ENCODE results near the gene TAMM41. TPM values are rescaled to one million over a fixed set of nuclear protein-coding genes. Genes with fewer than 3 reads are reported as not detected.

TAMM41 gene
- total RNA-seq, 1 donor from 2014 or later = 21.4 TPM

DNA sequence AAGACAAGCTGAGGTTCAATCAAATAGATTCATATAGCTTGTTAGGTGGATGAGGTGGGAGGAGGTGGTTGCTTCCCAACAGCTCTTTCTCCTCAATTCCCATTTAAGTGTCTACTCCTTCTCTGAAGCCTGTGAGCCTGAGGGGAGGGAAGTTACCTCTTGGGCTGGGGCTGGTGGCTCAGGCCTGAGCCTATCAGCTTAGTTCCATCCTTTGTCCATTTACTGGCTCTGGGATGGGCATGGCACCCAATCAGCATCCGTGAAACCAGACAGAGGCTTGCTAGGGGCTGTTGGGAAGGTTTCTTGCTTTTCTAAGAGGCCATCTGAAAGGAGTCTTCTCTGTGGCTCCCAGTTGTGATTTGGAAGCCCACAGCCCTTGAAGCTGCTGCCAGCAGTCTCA, 57.3 kb downstream of the TAMM41 start:
- Mint-ChIP-seq H3K27me3 (ENCODE audit: unreplicated experiment) (no peaks in the 10 kb centered on the region), H3K27ac (ENCODE audit: unreplicated experiment) (no peak overlapping the region), H3K9me3 (ENCODE audit: unreplicated experiment) (no peaks in the 10 kb centered on the region), H3K36me3 (ENCODE audit: low read depth, unreplicated experiment) (peaks cover 20% of the 10 kb centered on the region), H3K4me3 (ENCODE audit: unreplicated experiment) (no peak overlapping the region), H3K4me1 (ENCODE audit: unreplicated experiment) (peaks cover 6% of the 10 kb centered on the region)
- no peak for DNase-seq (ENCODE audit: low spot score)
- TF ChIP-seq, protein P1, sequence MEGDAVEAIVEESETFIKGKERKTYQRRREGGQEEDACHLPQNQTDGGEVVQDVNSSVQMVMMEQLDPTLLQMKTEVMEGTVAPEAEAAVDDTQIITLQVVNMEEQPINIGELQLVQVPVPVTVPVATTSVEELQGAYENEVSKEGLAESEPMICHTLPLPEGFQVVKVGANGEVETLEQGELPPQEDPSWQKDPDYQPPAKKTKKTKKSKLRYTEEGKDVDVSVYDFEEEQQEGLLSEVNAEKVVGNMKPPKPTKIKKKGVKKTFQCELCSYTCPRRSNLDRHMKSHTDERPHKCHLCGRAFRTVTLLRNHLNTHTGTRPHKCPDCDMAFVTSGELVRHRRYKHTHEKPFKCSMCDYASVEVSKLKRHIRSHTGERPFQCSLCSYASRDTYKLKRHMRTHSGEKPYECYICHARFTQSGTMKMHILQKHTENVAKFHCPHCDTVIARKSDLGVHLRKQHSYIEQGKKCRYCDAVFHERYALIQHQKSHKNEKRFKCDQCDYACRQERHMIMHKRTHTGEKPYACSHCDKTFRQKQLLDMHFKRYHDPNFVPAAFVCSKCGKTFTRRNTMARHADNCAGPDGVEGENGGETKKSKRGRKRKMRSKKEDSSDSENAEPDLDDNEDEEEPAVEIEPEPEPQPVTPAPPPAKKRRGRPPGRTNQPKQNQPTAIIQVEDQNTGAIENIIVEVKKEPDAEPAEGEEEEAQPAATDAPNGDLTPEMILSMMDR (IDR thresholded peaks at IDR 0.05; ENCODE audit: unreplicated experiment) = no peak

DNA sequence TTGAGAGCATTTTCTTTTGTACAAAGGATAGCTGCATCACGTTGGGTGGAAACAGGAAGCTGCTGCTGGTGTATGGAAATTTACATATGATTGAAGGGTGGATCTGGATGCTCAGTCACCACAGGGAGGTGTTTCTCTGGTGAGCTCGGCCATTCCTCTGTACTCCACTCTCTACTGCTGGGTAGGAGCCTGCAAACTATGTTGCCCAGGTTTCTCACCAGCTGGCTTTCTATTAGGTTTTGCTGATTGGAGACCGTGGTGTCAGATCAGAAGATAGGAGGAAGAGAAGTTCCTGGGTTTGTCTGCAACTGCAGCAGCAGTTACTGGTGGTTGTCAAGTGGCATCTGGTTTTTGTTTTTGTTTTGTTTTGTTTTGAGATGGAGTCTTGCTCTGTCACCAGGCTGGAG, 61.7 kb downstream of the TAMM41 start:
- TF ChIP-seq, protein P1 (IDR thresholded peaks at IDR 0.05; ENCODE audit: unreplicated experiment) = no peak
- Mint-ChIP-seq H3K27me3 (ENCODE audit: unreplicated experiment) (no peaks in the 10 kb centered on the region), H3K4me3 (ENCODE audit: unreplicated experiment) (peak overlapping the region; percentile 69)

DNA sequence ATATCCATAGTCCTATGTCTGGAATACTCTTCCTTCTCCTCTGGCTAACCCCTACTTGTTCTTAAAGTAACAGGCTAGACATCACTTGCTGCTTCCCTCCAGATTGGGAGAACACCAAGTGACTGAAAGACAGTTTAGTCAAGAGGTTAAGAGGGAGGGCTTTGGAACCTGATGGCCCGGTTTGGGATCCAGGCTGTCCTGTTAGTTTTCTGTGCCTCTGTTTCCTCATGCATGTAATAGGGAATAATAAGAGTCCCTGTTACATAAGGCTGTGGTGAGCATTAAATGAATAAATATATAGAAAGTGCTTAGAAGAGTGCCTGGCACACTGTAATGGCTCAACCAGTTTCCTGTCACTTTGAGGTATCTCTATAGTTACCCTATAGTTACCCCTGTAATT, 66.3 kb downstream of the TAMM41 start:
- no peak overlapping the region for H3K4me3 Mint-ChIP-seq (ENCODE audit: unreplicated experiment)
- DNase-seq (ENCODE audit: low spot score) = no peak
- TF ChIP-seq, protein P1 (IDR thresholded peaks at IDR 0.05; ENCODE audit: unreplicated experiment) = no peak
- peaks cover 14% of the 10 kb centered on the region for H3K36me3 Mint-ChIP-seq (ENCODE audit: low read depth, unreplicated experiment)
- H3K27me3 Mint-ChIP-seq (ENCODE audit: unreplicated experiment) = no peaks in the 10 kb centered on the region
- no peaks in the 10 kb centered on the region for H3K9me3 Mint-ChIP-seq (ENCODE audit: unreplicated experiment)
- H3K27ac Mint-ChIP-seq (ENCODE audit: unreplicated experiment) = no peak overlapping the region
- peaks cover 2% of the 10 kb centered on the region for H3K4me1 Mint-ChIP-seq (ENCODE audit: unreplicated experiment)

More for the DNA sequence above, 61.7 kb downstream of the TAMM41 start:
- H3K4me1 Mint-ChIP-seq (ENCODE audit: unreplicated experiment) = peaks cover 5% of the 10 kb centered on the region
- H3K27ac Mint-ChIP-seq (ENCODE audit: unreplicated experiment) = peak overlapping the region; percentile 67
- H3K36me3 Mint-ChIP-seq (ENCODE audit: low read depth, unreplicated experiment) = peaks cover 24% of the 10 kb centered on the region
- no peak for DNase-seq (ENCODE audit: low spot score)
- no peaks in the 10 kb centered on the region for H3K9me3 Mint-ChIP-seq (ENCODE audit: unreplicated experiment)

DNA sequence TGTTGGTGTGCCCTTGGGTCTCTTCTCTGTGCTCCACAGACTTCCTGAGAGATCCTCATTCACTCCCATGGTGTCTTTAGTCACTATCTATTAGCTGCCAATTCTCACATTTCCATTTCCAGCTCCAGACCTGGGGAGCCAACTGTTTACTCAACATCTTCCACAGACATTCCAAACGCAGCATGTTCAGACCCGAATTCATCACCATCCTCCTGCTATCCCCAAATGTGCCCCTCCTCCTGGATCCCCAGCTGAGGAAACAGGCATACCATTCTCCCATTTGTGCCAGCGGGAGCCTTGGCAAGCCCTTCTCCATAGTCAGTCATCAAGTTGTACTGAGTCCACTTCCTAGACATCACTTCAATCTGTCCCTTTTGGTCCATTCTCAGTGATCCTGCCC, 67.1 kb downstream of the TAMM41 start:
- DNase-seq (ENCODE audit: low spot score) = no peak
- no peaks in the 10 kb centered on the region for H3K27me3 Mint-ChIP-seq (ENCODE audit: unreplicated experiment)
- H3K27ac Mint-ChIP-seq (ENCODE audit: unreplicated experiment) = no peak overlapping the region
- H3K36me3 Mint-ChIP-seq (ENCODE audit: low read depth, unreplicated experiment) = peaks cover 11% of the 10 kb centered on the region
- H3K9me3 Mint-ChIP-seq (ENCODE audit: unreplicated experiment) = no peaks in the 10 kb centered on the region
- no peak overlapping the region for H3K4me3 Mint-ChIP-seq (ENCODE audit: unreplicated experiment)
- H3K4me1 Mint-ChIP-seq (ENCODE audit: unreplicated experiment) = no peaks in the 10 kb centered on the region
- TF ChIP-seq, protein P1 (IDR thresholded peaks at IDR 0.05; ENCODE audit: unreplicated experiment) = no peak

DNA sequence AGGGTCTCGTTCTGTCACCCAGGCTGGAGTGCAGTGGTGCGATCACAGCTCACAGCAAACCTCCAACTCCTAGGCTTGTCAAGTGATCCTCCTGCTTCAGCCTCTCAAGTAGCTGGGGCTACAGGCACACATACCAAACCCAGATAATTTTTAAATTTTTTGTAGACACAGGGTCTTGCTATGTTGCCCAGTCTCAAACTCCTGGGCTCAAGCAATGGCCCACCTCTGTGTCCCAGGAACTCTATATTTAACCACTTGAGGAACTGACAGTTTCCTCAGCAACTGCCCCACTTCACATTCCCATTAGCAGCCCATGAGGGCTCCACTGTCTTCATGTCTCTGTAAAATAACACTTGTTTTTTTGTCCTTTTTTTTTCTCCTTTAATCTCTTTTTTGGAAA, 68.4 kb downstream of the TAMM41 start:
- H3K27ac Mint-ChIP-seq (ENCODE audit: unreplicated experiment) = no peak overlapping the region
- no peaks in the 10 kb centered on the region for H3K4me1 Mint-ChIP-seq (ENCODE audit: unreplicated experiment)
- H3K9me3 Mint-ChIP-seq (ENCODE audit: unreplicated experiment) = no peaks in the 10 kb centered on the region
- DNase-seq (ENCODE audit: low spot score) = no peak
- H3K4me3 Mint-ChIP-seq (ENCODE audit: unreplicated experiment) = no peak overlapping the region
- H3K36me3 Mint-ChIP-seq (ENCODE audit: low read depth, unreplicated experiment) = peaks cover 11% of the 10 kb centered on the region
- TF ChIP-seq, protein P1 (IDR thresholded peaks at IDR 0.05; ENCODE audit: unreplicated experiment) = no peak
- H3K27me3 Mint-ChIP-seq (ENCODE audit: unreplicated experiment) = no peaks in the 10 kb centered on the region
